ENCODE data around the gene PRF1.

- TF ChIP-seq FOXM1 (IDR thresholded peaks at IDR 0.05; ENCODE audit: borderline replicate concordance, low read depth) (no peak), TEAD4 (IDR thresholded peaks at IDR 0.05) (no peak), RAD21 (IDR thresholded peaks at IDR 0.05; ENCODE audit: low read depth) (peak; percentile 49), EP300 (IDR thresholded peaks at IDR 0.05; ENCODE audit: borderline replicate concordance) (no peak), TCF12 (IDR thresholded peaks at IDR 0.05; ENCODE audit: low read depth) (no peak), TAF1 (IDR thresholded peaks at IDR 0.05; ENCODE audit: low read depth) (no peak), CEBPB (IDR thresholded peaks at IDR 0.05) (no peak), YY1 (IDR thresholded peaks at IDR 0.05; ENCODE audit: low read depth) (no peak), REST (IDR thresholded peaks at IDR 0.05; ENCODE audit: low read depth) (no peak), EGR1 (IDR thresholded peaks at IDR 0.05) (no peak), USF1 (IDR thresholded peaks at IDR 0.05) (no peak), CREB1 (IDR thresholded peaks at IDR 0.05; ENCODE audit: low read depth) (no peak)
- TF ChIP-seq, protein P1, sequence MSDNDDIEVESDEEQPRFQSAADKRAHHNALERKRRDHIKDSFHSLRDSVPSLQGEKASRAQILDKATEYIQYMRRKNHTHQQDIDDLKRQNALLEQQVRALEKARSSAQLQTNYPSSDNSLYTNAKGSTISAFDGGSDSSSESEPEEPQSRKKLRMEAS (IDR thresholded peaks at IDR 0.05), result no peak
These were observed 43.4 kb downstream of the PRF1 start for GRCh38 chr10:70558871-70559810.
